ENCODE measurements around the gene NPDC1.

Gene NPDC1

GRCh38 chr9:137029058-137029936 lies 16.7 kb downstream of the NPDC1 start:
- peak; percentile 88 for ATAC-seq
- TF ChIP-seq PPARA (CRISPR knock-in tag; IDR thresholded peaks at IDR 0.05; ENCODE audit: borderline replicate concordance) (no peak), ZC3H10 (CRISPR knock-in tag; IDR thresholded peaks at IDR 0.05) (no peak), CSRNP3 (CRISPR knock-in tag; IDR thresholded peaks at IDR 0.05) (no peak), BACH2 (CRISPR knock-in tag; IDR thresholded peaks at IDR 0.05; ENCODE audit: borderline replicate concordance) (no peak), TOX (CRISPR knock-in tag; IDR thresholded peaks at IDR 0.05; ENCODE audit: borderline replicate concordance) (no peak), ZNF70 (CRISPR knock-in tag; IDR thresholded peaks at IDR 0.05) (no peak), OSR1 (CRISPR knock-in tag; IDR thresholded peaks at IDR 0.05) (no peak), PATZ1 (CRISPR knock-in tag; IDR thresholded peaks at IDR 0.05; ENCODE audit: borderline replicate concordance) (no peak), TSHZ2 (CRISPR knock-in tag; IDR thresholded peaks at IDR 0.05) (no peak), ESRRG (CRISPR knock-in tag; IDR thresholded peaks at IDR 0.05) (no peak), CREB5 (CRISPR knock-in tag; IDR thresholded peaks at IDR 0.05; ENCODE audit: low read depth) (no peak), CSDC2 (CRISPR knock-in tag; IDR thresholded peaks at IDR 0.05) (no peak), GLIS3 (CRISPR knock-in tag; IDR thresholded peaks at IDR 0.05) (no peak), TCF4 (CRISPR knock-in tag; IDR thresholded peaks at IDR 0.05; ENCODE audit: borderline replicate concordance) (no peak), POU6F1 (CRISPR knock-in tag; IDR thresholded peaks at IDR 0.05; ENCODE audit: borderline replicate concordance, low read depth) (no peak)

- TF ChIP-seq RARB (CRISPR knock-in tag; IDR thresholded peaks at IDR 0.05) (no peak), ZNF565 (CRISPR knock-in tag; conservative IDR thresholded peaks at IDR 0.05; ENCODE audit: low read depth) (no peak), GLIS3 (CRISPR knock-in tag; IDR thresholded peaks at IDR 0.05) (no peak), ZFP30 (CRISPR knock-in tag; IDR thresholded peaks at IDR 0.05) (no peak), OSR1 (CRISPR knock-in tag; IDR thresholded peaks at IDR 0.05) (no peak), POU6F1 (CRISPR knock-in tag; IDR thresholded peaks at IDR 0.05; ENCODE audit: borderline replicate concordance, low read depth) (no peak), BACH2 (CRISPR knock-in tag; IDR thresholded peaks at IDR 0.05; ENCODE audit: borderline replicate concordance) (no peak), ZNF70 (CRISPR knock-in tag; IDR thresholded peaks at IDR 0.05) (no peak), PPARA (CRISPR knock-in tag; IDR thresholded peaks at IDR 0.05; ENCODE audit: borderline replicate concordance) (no peak)
- peak; percentile 57 for ATAC-seq
These were observed 17.5 kb downstream of the NPDC1 start for GRCh38 chr9:137028263-137029057.

Measured in SK-N-SH treated with all-trans-retinoic acid at 6 μM for 48 hours (cell line).